H1 (cell line): ENCODE measurements around the gene MACF1. TPM values are rescaled to one million over a fixed set of nuclear protein-coding genes. Genes with fewer than 3 reads are reported as not detected.

Experiments
- CHD7 ChIP-seq: fragments of 300-600 bp; sonication (generic); IDR thresholded peaks from 2 replicates; pipeline ENCODE4 v1.7.1; 2012; ENCODE audit warnings: low read length, moderate library complexity, mild to moderate bottlenecking, inconsistent platforms; ENCODE audit not compliant: insufficient replicate concordance
- MAFK ChIP-seq: IDR thresholded peaks from 2 replicates; pipeline ENCODE4 v1.6.1; 2012; ENCODE audit warnings: low read depth, mild to moderate bottlenecking, improper control_type of control experiment, low read length
- NRF1 ChIP-seq: IDR thresholded peaks from 2 replicates; pipeline ENCODE4 v1.6.1; 2011; ENCODE audit warnings: mild to moderate bottlenecking, low read depth, low read length, improper control_type of control experiment
- RFX5 ChIP-seq: IDR thresholded peaks from 2 replicates; pipeline ENCODE4 v1.6.1; 2011; ENCODE audit warnings: low read depth, low read length, improper control_type of control experiment, borderline replicate concordance
- SRF ChIP-seq: IDR thresholded peaks from 2 replicates; pipeline ENCODE4 v1.6.1; 2011; ENCODE audit warnings: mild to moderate bottlenecking, low read depth, low read length, moderate library complexity
- TEAD4 ChIP-seq: IDR thresholded peaks from 2 replicates; pipeline ENCODE4 v1.6.1; 2012; ENCODE audit warnings: low read depth, low read length, inconsistent platforms, mixed read lengths
- polyA plus RNA-seq, 7 experiments: library from polyadenylated mRNA; depleted of rRNA in 3 of 7; stranded (reverse) in 5 of 7; unstranded in 2 of 7; fragments of >200 nt in 5 of 7; fragments of 200-250 nt in 2 of 7; gene quantifications; 1 replicate in 5 of 7; 2 replicates in 1 of 7; 4 replicates in 1 of 7; pipeline versions ENCODE4 v1.2.1 to v1.2.3, GENCODE V29; 2011 to 2013; ENCODE audit warnings: missing spikeins in 2 of 7, mixed read lengths in 2 of 7
- total RNA-seq: library from RNA; stranded (reverse); fragmentation: NEBNext Ultra II Directional; extraction: Animal tissue kit (Norgen Biotek cat#: 25700); gene quantifications from 2 replicates; pipeline ENCODE4 v1.2.1, GENCODE V29; 2021

The MACF1 gene
- total and polyA plus RNA-seq, 2 of the 8 experiments (the other 6 are each of a cell fraction or from before 2014, with no cell fraction given): 59.8 to 285 TPM

- TF ChIP-seq CHD7 (no peak), SRF (no peak), MAFK (no peak), NRF1 (no peak), RFX5 (no peak), TEAD4 (no peak)
These were observed 220.7 kb downstream of the MACF1 start (continued) for GRCh38 chr1:39425151-39425550.
